Measurements from ENCODE around the gene TFB1M. TPM values are rescaled to one million over a fixed set of nuclear protein-coding genes. Genes with fewer than 3 reads are reported as not detected.

The TFB1M gene
- total RNA-seq, 4 donors from 2014 or later = 3.2 to 43.4 (median 16.5) TPM

GRCh38 chr6:155287762-155288161 lies 26.5 kb downstream of the TFB1M start:
- DNase-seq = no peak
- intact Hi-C loops (cut with DNase I; ENCODE audit: low total_unique reads) (no loop called here), in situ Hi-C loops (cut with MboI; ENCODE audit: low pct_ligation_motif_present in 1 of 4, low pct_unique_long_range_greater_than_20kb in 1 of 4, low sequenced_read_pairs in 3 of 4) (loop anchor here in 1 of 4 donors (25.0 kb wide), 1 partner anchor 575 kb away; no protein-coding TSS in a partner anchor)
- TF ChIP-seq POLR2A (IDR thresholded peaks at IDR 0.05) = no peak
- TF ChIP-seq POLR2AphosphoS5 (IDR thresholded peaks at IDR 0.05) = no peak
- TF ChIP-seq EP300 (IDR thresholded peaks at IDR 0.05; ENCODE audit: low read depth) = no peak
- no peak for TF ChIP-seq CTCF (IDR thresholded peaks at IDR 0.05)
- H3K36me3 ChIP-seq = peaks cover 0 to 23% (median 4%) of the 10 kb centered on the region in 4 donors
- no peaks in the 10 kb centered on the region for H3K9me3 ChIP-seq
- no peak overlapping the region for H3K4me3 ChIP-seq
- H3K27ac ChIP-seq = no peak overlapping the region
- no peaks in the 10 kb centered on the region for H3K27me3 ChIP-seq
- no peaks in the 10 kb centered on the region for H3K4me1 ChIP-seq
- 87 to 100% methylated on average over 1 to 2 of the region's 2 CpGs for WGBS, 2 donors (ENCODE audit: low coverage in 1 of 2)

GRCh38 chr6:155284775-155285174 lies 29.5 kb downstream of the TFB1M start:
- TF ChIP-seq POLR2AphosphoS5 (IDR thresholded peaks at IDR 0.05) (no peak), EP300 (IDR thresholded peaks at IDR 0.05; ENCODE audit: low read depth) (no peak), POLR2A (IDR thresholded peaks at IDR 0.05) (no peak), CTCF (IDR thresholded peaks at IDR 0.05) (no peak)
- Histone ChIP-seq H3K4me3 (no peak overlapping the region), H3K27ac (no peak overlapping the region), H3K4me1 (no peaks in the 10 kb centered on the region), H3K9me3 (no peaks in the 10 kb centered on the region), H3K36me3 (peaks cover 0 to 18% (median 4%) of the 10 kb centered on the region in 4 donors), H3K27me3 (no peaks in the 10 kb centered on the region)
- intact Hi-C loops (cut with DNase I; ENCODE audit: low total_unique reads) = no loop called here
- 84 to 89% methylated on average over 4 of the region's 4 CpGs for WGBS, 2 donors (ENCODE audit: low coverage in 1 of 2)
- no peak for DNase-seq
- in situ Hi-C loops (cut with MboI; ENCODE audit: low pct_ligation_motif_present in 1 of 4, low pct_unique_long_range_greater_than_20kb in 1 of 4, low sequenced_read_pairs in 3 of 4) = loop anchor here in 1 of 4 donors (25.0 kb wide), 1 partner anchor 572 kb away; no protein-coding TSS in a partner anchor

- intact Hi-C loops (cut with DNase I; ENCODE audit: low total_unique reads) (no loop called here), in situ Hi-C loops (cut with MboI; ENCODE audit: low pct_ligation_motif_present in 1 of 4, low pct_unique_long_range_greater_than_20kb in 1 of 4, low sequenced_read_pairs in 3 of 4) (loop anchor here in 1 of 4 donors (25.0 kb wide), 1 partner anchor 566 kb away; no protein-coding TSS in a partner anchor)
- H3K27ac ChIP-seq = no peak overlapping the region
- 63 to 96% methylated on average over 2 to 5 of the region's 5 CpGs for WGBS, 2 donors (ENCODE audit: low coverage in 1 of 2)
- peaks cover 0 to 16% (median 2%) of the 10 kb centered on the region in 4 donors for H3K4me1 ChIP-seq
- H3K9me3 ChIP-seq = no peaks in the 10 kb centered on the region
- TF ChIP-seq EP300 (IDR thresholded peaks at IDR 0.05; ENCODE audit: low read depth) (no peak), POLR2A (IDR thresholded peaks at IDR 0.05) (no peak), POLR2AphosphoS5 (IDR thresholded peaks at IDR 0.05) (no peak), CTCF (IDR thresholded peaks at IDR 0.05) (no peak)
- H3K36me3 ChIP-seq = peaks cover 0 to 6% (median 0%) of the 10 kb centered on the region in 4 donors
- DNase-seq = no peak
- H3K27me3 ChIP-seq = no peaks in the 10 kb centered on the region
- no peak overlapping the region for H3K4me3 ChIP-seq
Observed at GRCh38 chr6:155278319-155279049, 35.8 kb downstream of the TFB1M start.

GRCh38 chr6:155276638-155277037 lies 37.6 kb downstream of the TFB1M start:
- TF ChIP-seq EP300 (IDR thresholded peaks at IDR 0.05; ENCODE audit: low read depth) = no peak
- no peak for TF ChIP-seq CTCF (IDR thresholded peaks at IDR 0.05)
- no peak for TF ChIP-seq POLR2AphosphoS5 (IDR thresholded peaks at IDR 0.05)
- TF ChIP-seq POLR2A (IDR thresholded peaks at IDR 0.05) = no peak
- Histone ChIP-seq H3K4me1 (peaks cover 0 to 34% (median 2%) of the 10 kb centered on the region in 4 donors), H3K27me3 (no peaks in the 10 kb centered on the region), H3K4me3 (no peak overlapping the region), H3K36me3 (no peaks in the 10 kb centered on the region), H3K27ac (peak overlapping the region in 2 of 4 donors; percentile 49 to 67), H3K9me3 (no peaks in the 10 kb centered on the region)
- intact Hi-C loops (cut with DNase I; ENCODE audit: low total_unique reads) (no loop called here), in situ Hi-C loops (cut with MboI; ENCODE audit: low pct_ligation_motif_present in 1 of 4, low pct_unique_long_range_greater_than_20kb in 1 of 4, low sequenced_read_pairs in 3 of 4) (loop anchor here in 1 of 4 donors (25.0 kb wide), 1 partner anchor 564 kb away; no protein-coding TSS in a partner anchor)
- no peak for DNase-seq

All from transverse colon (tissue), 4 donors.